Fibroblast of skin of left quadriceps (primary cell): ENCODE results near the gene C3orf18.

Experiments used
- DNase-seq, 2 experiments: peaks; one replicate each; pipeline ENCODE4 v3.0.0-alpha.2; 2013; ENCODE audit warnings: low read depth in 2 of 2

Gene C3orf18

GRCh38 chr3:50580683-50581458 is 13.3 kb upstream of the C3orf18 start:
- no peak for DNase-seq

- DNase-seq: no peak
These were observed 9.8 kb upstream of the C3orf18 start for GRCh38 chr3:50577348-50577747.

- DNase-seq: no peak
These were observed 7.8 kb upstream of the C3orf18 start for GRCh38 chr3:50575372-50575771.

- DNase-seq: no peak
These were observed 6.9 kb upstream of the C3orf18 start for GRCh38 chr3:50574444-50574831.

GRCh38 chr3:50573566-50574443 is 6.3 kb upstream of the C3orf18 start:
- DNase-seq: no peak

GRCh38 chr3:50572801-50573371 is 5.3 kb upstream of the C3orf18 start:
- DNase-seq: no peak

GRCh38 chr3:50572158-50572557 is 4.6 kb upstream of the C3orf18 start:
- DNase-seq: no peak

GRCh38 chr3:50571486-50571885 is 3.9 kb upstream of the C3orf18 start:
- no peak for DNase-seq

- no peak for DNase-seq
These were observed 3.1 kb upstream of the C3orf18 start for GRCh38 chr3:50570508-50571279.

GRCh38 chr3:50568947-50569749 is 1.6 kb upstream of the C3orf18 start, which contains the start of gene HEMK1:
HEMK1 (plus strand) TSS chr3:50569522; CDS start chr3:50571105, 1,583 bp downstream.
- peak; percentile 85 to 87 for DNase-seq

- DNase-seq: no peak
These were observed 549 bp downstream of the C3orf18 start for GRCh38 chr3:50567011-50567385.

- DNase-seq: no peak
These were observed 3.2 kb downstream of the C3orf18 start for GRCh38 chr3:50564321-50564720.

GRCh38 chr3:50563867-50564266 is 3.7 kb downstream of the C3orf18 start:
- DNase-seq: no peak

- peak in 1 of 2 experiments; percentile 28 for DNase-seq
These were observed 4.7 kb downstream of the C3orf18 start for GRCh38 chr3:50562861-50563260.

GRCh38 chr3:50559702-50560101 is 7.8 kb downstream of the C3orf18 start:
- DNase-seq: no peak

GRCh38 chr3:50557915-50558314 is 9.6 kb downstream of the C3orf18 start:
- peak in 1 of 2 experiments; percentile 4 for DNase-seq

- no peak for DNase-seq
These were observed 10.4 kb downstream of the C3orf18 start for GRCh38 chr3:50557106-50557505.

- DNase-seq: no peak
These were observed 13.0 kb downstream of the C3orf18 start for GRCh38 chr3:50554553-50554952.

- DNase-seq: no peak
These were observed 14.9 kb downstream of the C3orf18 start for GRCh38 chr3:50552598-50552997.

- DNase-seq: no peak
These were observed 15.7 kb downstream of the C3orf18 start for GRCh38 chr3:50551681-50552435.
